ENCODE results near the gene SLC7A8.
"Not testable (repeated sequence)": the region's sequence is repeated elsewhere in the genome, so short reads cannot be mapped to it uniquely, and the experiment has no call there.

The SLC7A8 gene

GRCh38 chr14:23215421-23215820 is 32.0 kb upstream of the SLC7A8 start:
- TF ChIP-seq CTCF (IDR thresholded peaks at IDR 0.05; ENCODE audit: low read length, missing control alignments): no peak
- H3K4me3 ChIP-seq (replicated peaks; ENCODE audit: low read depth, low read length): no peak overlapping the region
- no peak for DNase-seq (ENCODE audit: low read depth)

- no peak for TF ChIP-seq CTCF (IDR thresholded peaks at IDR 0.05; ENCODE audit: low read length, missing control alignments)
- peak; percentile 3 for DNase-seq (ENCODE audit: low read depth)
- H3K4me3 ChIP-seq (replicated peaks; ENCODE audit: low read depth, low read length): no peak overlapping the region
Observed at GRCh38 chr14:23209651-23210423, 26.4 kb upstream of the SLC7A8 start.

- TF ChIP-seq CTCF (IDR thresholded peaks at IDR 0.05; ENCODE audit: low read length, missing control alignments): no peak
- DNase-seq (ENCODE audit: low read depth): no peak
- H3K4me3 ChIP-seq (replicated peaks; ENCODE audit: low read depth, low read length): no peak overlapping the region
Observed at GRCh38 chr14:23208324-23208723, 24.9 kb upstream of the SLC7A8 start.

DNA sequence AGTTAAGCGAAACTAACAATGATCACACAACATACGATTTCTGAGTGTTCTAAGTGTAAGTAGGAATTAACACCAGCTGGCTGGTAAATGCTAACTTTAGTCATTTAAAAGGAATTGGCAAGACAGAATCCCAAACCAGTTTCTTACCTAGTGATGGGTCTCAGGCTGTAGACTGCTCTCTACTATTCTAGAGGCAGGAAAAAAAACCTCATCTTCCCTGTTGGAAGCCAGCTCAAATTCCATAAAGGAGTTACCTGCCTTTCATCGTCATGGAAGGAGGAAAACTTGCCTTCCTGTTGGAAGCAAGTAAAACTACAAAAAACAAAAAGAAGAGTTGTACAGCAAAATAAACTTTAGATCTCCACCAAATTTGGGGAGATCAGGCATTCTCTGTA is 23.7 kb upstream of the SLC7A8 start:
- DNase-seq (ENCODE audit: low read depth): no peak
- no peak for TF ChIP-seq CTCF (IDR thresholded peaks at IDR 0.05; ENCODE audit: low read length, missing control alignments)

GRCh38 chr14:23206422-23207145 is 23.1 kb upstream of the SLC7A8 start:
- TF ChIP-seq CTCF (IDR thresholded peaks at IDR 0.05; ENCODE audit: low read length, missing control alignments): no peak
- H3K4me3 ChIP-seq (replicated peaks; ENCODE audit: low read depth, low read length): no peak overlapping the region
- no peak for DNase-seq (ENCODE audit: low read depth)

More for the DNA sequence above, 23.7 kb upstream of the SLC7A8 start:
- H3K4me3 ChIP-seq (replicated peaks; ENCODE audit: low read depth, low read length): no peak overlapping the region

GRCh38 chr14:23202001-23202400 is 18.5 kb upstream of the SLC7A8 start:
- no peak for DNase-seq (ENCODE audit: low read depth)
- no peak overlapping the region for H3K4me3 ChIP-seq (replicated peaks; ENCODE audit: low read depth, low read length)
- TF ChIP-seq CTCF (IDR thresholded peaks at IDR 0.05; ENCODE audit: low read length, missing control alignments): no peak

DNA sequence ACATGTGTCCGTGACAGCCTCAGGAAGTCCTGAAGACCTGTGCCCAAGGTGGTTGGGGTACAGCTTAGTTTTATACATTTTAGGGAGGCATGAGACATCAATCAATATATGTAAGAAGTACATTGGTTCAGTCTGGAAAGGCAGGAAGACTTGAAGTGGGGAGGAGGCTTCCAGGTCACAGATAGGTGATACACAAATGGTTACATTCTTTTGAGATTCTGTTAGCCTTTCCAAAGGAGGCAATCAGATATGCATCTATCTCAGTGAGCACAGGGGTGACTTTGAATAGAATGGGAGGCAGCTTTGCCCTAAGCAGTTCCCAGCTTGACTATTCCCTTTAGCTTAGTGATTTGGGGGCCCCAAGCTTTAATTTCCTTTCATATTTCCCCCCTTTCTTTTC is 15.7 kb upstream of the SLC7A8 start:
- DNase-seq (ENCODE audit: low read depth); H3K4me3 ChIP-seq (replicated peaks; ENCODE audit: low read depth, low read length): not testable (repeated sequence)

DNA sequence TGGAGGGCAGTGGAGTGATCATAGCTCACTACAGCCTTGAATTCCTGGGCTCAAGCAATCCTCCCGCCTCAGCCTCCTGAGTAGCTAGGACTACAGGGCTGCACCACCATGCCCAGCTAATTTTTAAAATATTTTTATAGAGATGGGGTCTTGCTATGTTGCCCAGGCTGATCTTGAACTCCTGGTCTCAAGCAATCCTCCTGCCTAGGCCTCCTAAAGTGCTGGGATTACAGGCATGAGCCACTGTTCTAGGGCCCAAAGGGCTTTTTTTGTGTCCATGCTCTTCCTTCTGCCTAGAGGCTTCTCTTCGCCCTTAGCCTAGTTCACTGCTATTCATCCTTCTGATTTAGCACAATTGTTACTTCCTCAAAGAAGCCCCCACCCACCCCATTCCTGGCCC is 13.0 kb upstream of the SLC7A8 start:
- not testable (repeated sequence) for DNase-seq (ENCODE audit: low read depth); H3K4me3 ChIP-seq (replicated peaks; ENCODE audit: low read depth, low read length)
